GM10266 (cell line): ENCODE measurements around the gene COL5A1.
A peak's percentile ranks its signal among the peaks of the same experiment; 100 is the strongest.

Source experiments
- DNase-seq: peaks from one replicate; pipeline ENCODE4 v3.0.0; 2012; ENCODE audit errors: extremely low spot score
- CTCF ChIP-seq: IDR thresholded peaks from 2 replicates; pipeline ENCODE4 v1.5.1; 2012; ENCODE audit warnings: mild to moderate bottlenecking, low read depth; ENCODE audit not compliant: control insufficient read depth, insufficient read depth; ENCODE audit errors: missing control alignments

Gene COL5A1

GRCh38 chr9:134778841-134779411 is 137.3 kb downstream of the COL5A1 start:
- DNase-seq = no peak
- peak; percentile 15 for TF ChIP-seq CTCF

GRCh38 chr9:134779640-134780039 is 138.0 kb downstream of the COL5A1 start:
- TF ChIP-seq CTCF = no peak
- no peak for DNase-seq

GRCh38 chr9:134781591-134782302 is 140.1 kb downstream of the COL5A1 start:
- no peak for DNase-seq
- TF ChIP-seq CTCF = peak; percentile 11

- TF ChIP-seq CTCF = no peak
- no peak for DNase-seq
Measured at GRCh38 chr9:134782921-134783698, 141.5 kb downstream of the COL5A1 start.

- no peak for DNase-seq
Measured at GRCh38 chr9:134783699-134784039, 142.1 kb downstream of the COL5A1 start.

GRCh38 chr9:134784577-134785305 is 143.1 kb downstream of the COL5A1 start:
- TF ChIP-seq CTCF = no peak
- no peak for DNase-seq

More at GRCh38 chr9:134783699-134784039, 142.1 kb downstream of the COL5A1 start:
- no peak for TF ChIP-seq CTCF
